ENCODE data around the gene PRDM15.

The PRDM15 gene

GRCh38 chr21:41879190-41879998, at the start of gene PRDM15:
TSS of gene PRDM15 (minus strand) at chr21:41879344. CDS start at chr21:41860363, 18,981 bp downstream.
- peak; percentile 68 to 91 for DNase-seq (ENCODE audit: low spot score in 2 of 2)
- peaks cover 25% of the 10 kb centered on the region for H3K4me1 Mint-ChIP-seq
- H3K9me3 Mint-ChIP-seq = no peaks in the 10 kb centered on the region
- ATAC-seq = peak; percentile 86
- H3K36me3 Mint-ChIP-seq = peaks cover 7% of the 10 kb centered on the region
- peak within 1 kb of the TSS; percentile 95 for H3K27ac Mint-ChIP-seq
- H3K4me3 Mint-ChIP-seq = peak within 1 kb of the TSS; percentile 75

- Mint-ChIP-seq H3K4me1 (peaks cover 25% of the 10 kb centered on the region), H3K27ac (no peak overlapping the region), H3K4me3 (no peak overlapping the region), H3K36me3 (no peaks in the 10 kb centered on the region), H3K9me3 (no peaks in the 10 kb centered on the region)
- DNase-seq (ENCODE audit: low spot score in 2 of 2) (no peak), ATAC-seq (no peak)
Measured at GRCh38 chr21:41928621-41929220, 49.6 kb upstream of the PRDM15 start.

GRCh38 chr21:41927727-41928409, 48.7 kb upstream of the PRDM15 start:
- H3K4me3 Mint-ChIP-seq = no peak overlapping the region
- ATAC-seq (no peak), DNase-seq (ENCODE audit: low spot score in 2 of 2) (no peak)
- peaks cover 28% of the 10 kb centered on the region for H3K4me1 Mint-ChIP-seq
- no peak overlapping the region for H3K27ac Mint-ChIP-seq
- H3K9me3 Mint-ChIP-seq = no peaks in the 10 kb centered on the region
- H3K36me3 Mint-ChIP-seq = no peaks in the 10 kb centered on the region

- no peak for ATAC-seq
- Mint-ChIP-seq H3K27ac (peak overlapping the region; percentile 98), H3K9me3 (no peaks in the 10 kb centered on the region), H3K4me3 (peak overlapping the region; percentile 80), H3K36me3 (no peaks in the 10 kb centered on the region), H3K4me1 (peaks cover 29% of the 10 kb centered on the region)
- no peak for DNase-seq (ENCODE audit: low spot score in 2 of 2)
Measured at GRCh38 chr21:41926807-41927171, 47.6 kb upstream of the PRDM15 start.

GRCh38 chr21:41926117-41926806, 47.1 kb upstream of the PRDM15 start:
- Mint-ChIP-seq H3K36me3 (no peaks in the 10 kb centered on the region), H3K4me1 (peaks cover 32% of the 10 kb centered on the region), H3K4me3 (peak overlapping the region; percentile 80), H3K9me3 (no peaks in the 10 kb centered on the region), H3K27ac (peak overlapping the region; percentile 98)
- DNase-seq (ENCODE audit: low spot score in 2 of 2) = peak; percentile 15 to 67
- peak; percentile 84 for ATAC-seq

- Mint-ChIP-seq H3K36me3 (no peaks in the 10 kb centered on the region), H3K9me3 (no peaks in the 10 kb centered on the region), H3K27ac (peak overlapping the region; percentile 98), H3K4me3 (peak overlapping the region; percentile 80), H3K4me1 (peaks cover 32% of the 10 kb centered on the region)
- ATAC-seq (no peak), DNase-seq (ENCODE audit: low spot score in 2 of 2) (no peak)
Measured at GRCh38 chr21:41925767-41926116, 46.6 kb upstream of the PRDM15 start.

GRCh38 chr21:41924368-41924754, 45.2 kb upstream of the PRDM15 start:
- ATAC-seq (no peak), DNase-seq (ENCODE audit: low spot score in 2 of 2) (no peak)
- no peak overlapping the region for H3K4me3 Mint-ChIP-seq
- H3K9me3 Mint-ChIP-seq = no peaks in the 10 kb centered on the region
- H3K36me3 Mint-ChIP-seq = no peaks in the 10 kb centered on the region
- H3K4me1 Mint-ChIP-seq = peaks cover 32% of the 10 kb centered on the region
- H3K27ac Mint-ChIP-seq = peak overlapping the region; percentile 40

- Mint-ChIP-seq H3K9me3 (no peaks in the 10 kb centered on the region), H3K4me3 (peak overlapping the region; percentile 4), H3K36me3 (no peaks in the 10 kb centered on the region), H3K27ac (no peak overlapping the region), H3K4me1 (peaks cover 32% of the 10 kb centered on the region)
- ATAC-seq (peak; percentile 74), DNase-seq (ENCODE audit: low spot score in 2 of 2) (no peak)
Measured at GRCh38 chr21:41923631-41924367, 44.7 kb upstream of the PRDM15 start.

- Mint-ChIP-seq H3K4me3 (peak overlapping the region; percentile 4), H3K4me1 (peaks cover 32% of the 10 kb centered on the region), H3K36me3 (no peaks in the 10 kb centered on the region), H3K9me3 (no peaks in the 10 kb centered on the region), H3K27ac (no peak overlapping the region)
- no peak for DNase-seq (ENCODE audit: low spot score in 2 of 2)
- ATAC-seq = no peak
Measured at GRCh38 chr21:41923186-41923585, 44.0 kb upstream of the PRDM15 start.

GRCh38 chr21:41921021-41921420, 41.9 kb upstream of the PRDM15 start:
- no peak for ATAC-seq
- H3K27ac Mint-ChIP-seq = no peak overlapping the region
- H3K9me3 Mint-ChIP-seq = no peaks in the 10 kb centered on the region
- no peak for DNase-seq (ENCODE audit: low spot score in 2 of 2)
- no peak overlapping the region for H3K4me3 Mint-ChIP-seq
- H3K4me1 Mint-ChIP-seq = peaks cover 28% of the 10 kb centered on the region
- H3K36me3 Mint-ChIP-seq = peaks cover 6% of the 10 kb centered on the region

- H3K27ac Mint-ChIP-seq = no peak overlapping the region
- H3K4me1 Mint-ChIP-seq = peaks cover 22% of the 10 kb centered on the region
- H3K36me3 Mint-ChIP-seq = peaks cover 6% of the 10 kb centered on the region
- H3K9me3 Mint-ChIP-seq = no peaks in the 10 kb centered on the region
- H3K4me3 Mint-ChIP-seq = no peak overlapping the region
- DNase-seq (ENCODE audit: low spot score in 2 of 2) = no peak
- ATAC-seq = no peak
Measured at GRCh38 chr21:41920476-41920875, 41.3 kb upstream of the PRDM15 start.

- Mint-ChIP-seq H3K27ac (no peak overlapping the region), H3K36me3 (peaks cover 6% of the 10 kb centered on the region), H3K4me1 (peaks cover 21% of the 10 kb centered on the region), H3K9me3 (no peaks in the 10 kb centered on the region), H3K4me3 (no peak overlapping the region)
- ATAC-seq = no peak
- no peak for DNase-seq (ENCODE audit: low spot score in 2 of 2)
Measured at GRCh38 chr21:41919666-41920398, 40.7 kb upstream of the PRDM15 start.

- Mint-ChIP-seq H3K27ac (no peak overlapping the region), H3K4me1 (peaks cover 14% of the 10 kb centered on the region), H3K36me3 (peaks cover 6% of the 10 kb centered on the region), H3K9me3 (no peaks in the 10 kb centered on the region), H3K4me3 (no peak overlapping the region)
- no peak for ATAC-seq
- no peak for DNase-seq (ENCODE audit: low spot score in 2 of 2)
Measured at GRCh38 chr21:41918561-41919358, 39.6 kb upstream of the PRDM15 start.

GRCh38 chr21:41917531-41917930, 38.4 kb upstream of the PRDM15 start:
- no peak for DNase-seq (ENCODE audit: low spot score in 2 of 2)
- Mint-ChIP-seq H3K36me3 (peaks cover 12% of the 10 kb centered on the region), H3K9me3 (no peaks in the 10 kb centered on the region), H3K4me3 (no peak overlapping the region), H3K4me1 (peaks cover 7% of the 10 kb centered on the region), H3K27ac (peak overlapping the region; percentile 43)
- ATAC-seq = no peak

Data from stimulated activated effector memory CD8-positive, alpha-beta T cell treated with anti-CD3 and anti-CD28 coated beads, Interleukin-12 subunit alpha, Interleukin-12 subunit beta, amount 100 ng/mL, for 72 hours (primary cell).